Measurements from ENCODE around the gene SLC8A3.
"Not testable (repeated sequence)": the region's sequence is repeated elsewhere in the genome, so short reads cannot be mapped to it uniquely, and the experiment has no call there.

The SLC8A3 gene, protein sequence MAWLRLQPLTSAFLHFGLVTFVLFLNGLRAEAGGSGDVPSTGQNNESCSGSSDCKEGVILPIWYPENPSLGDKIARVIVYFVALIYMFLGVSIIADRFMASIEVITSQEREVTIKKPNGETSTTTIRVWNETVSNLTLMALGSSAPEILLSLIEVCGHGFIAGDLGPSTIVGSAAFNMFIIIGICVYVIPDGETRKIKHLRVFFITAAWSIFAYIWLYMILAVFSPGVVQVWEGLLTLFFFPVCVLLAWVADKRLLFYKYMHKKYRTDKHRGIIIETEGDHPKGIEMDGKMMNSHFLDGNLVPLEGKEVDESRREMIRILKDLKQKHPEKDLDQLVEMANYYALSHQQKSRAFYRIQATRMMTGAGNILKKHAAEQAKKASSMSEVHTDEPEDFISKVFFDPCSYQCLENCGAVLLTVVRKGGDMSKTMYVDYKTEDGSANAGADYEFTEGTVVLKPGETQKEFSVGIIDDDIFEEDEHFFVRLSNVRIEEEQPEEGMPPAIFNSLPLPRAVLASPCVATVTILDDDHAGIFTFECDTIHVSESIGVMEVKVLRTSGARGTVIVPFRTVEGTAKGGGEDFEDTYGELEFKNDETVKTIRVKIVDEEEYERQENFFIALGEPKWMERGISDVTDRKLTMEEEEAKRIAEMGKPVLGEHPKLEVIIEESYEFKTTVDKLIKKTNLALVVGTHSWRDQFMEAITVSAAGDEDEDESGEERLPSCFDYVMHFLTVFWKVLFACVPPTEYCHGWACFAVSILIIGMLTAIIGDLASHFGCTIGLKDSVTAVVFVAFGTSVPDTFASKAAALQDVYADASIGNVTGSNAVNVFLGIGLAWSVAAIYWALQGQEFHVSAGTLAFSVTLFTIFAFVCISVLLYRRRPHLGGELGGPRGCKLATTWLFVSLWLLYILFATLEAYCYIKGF

GRCh38 chr14:70188659-70189455 lies at the start of gene SLC8A3:
SLC8A3 (minus strand) TSS chr14:70188951; CDS start chr14:70168422, 20,529 bp downstream.
- DNase-seq (ENCODE audit: low read depth, low spot score) = peak; percentile 62

DNA sequence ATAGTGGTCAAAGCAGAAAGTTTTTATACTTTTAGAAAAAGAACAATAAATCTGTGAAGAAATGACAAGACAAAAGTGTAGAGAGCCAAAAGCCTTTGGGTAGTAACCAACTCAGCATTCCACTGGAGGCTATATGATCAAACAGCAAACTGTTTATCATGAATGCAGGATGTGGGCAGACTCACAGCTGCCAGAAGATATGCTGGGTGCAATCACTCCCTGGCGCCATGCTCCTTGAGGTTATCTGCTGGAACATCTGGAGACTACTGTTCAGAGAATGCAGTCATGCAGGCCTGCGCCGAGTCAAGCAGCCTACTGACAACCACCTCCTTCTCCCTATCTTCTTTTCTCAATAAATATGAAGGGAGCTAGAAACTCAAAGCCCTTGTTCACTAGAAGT lies 49.0 kb upstream of the SLC8A3 start:
- DNase-seq (ENCODE audit: low read depth, low spot score) = no peak

GRCh38 chr14:70234066-70234950 lies 45.6 kb upstream of the SLC8A3 start:
- DNase-seq (ENCODE audit: low read depth, low spot score) = no peak

GRCh38 chr14:70231756-70232544 lies 43.2 kb upstream of the SLC8A3 start:
- DNase-seq (ENCODE audit: low read depth, low spot score) = not testable (repeated sequence)

DNA sequence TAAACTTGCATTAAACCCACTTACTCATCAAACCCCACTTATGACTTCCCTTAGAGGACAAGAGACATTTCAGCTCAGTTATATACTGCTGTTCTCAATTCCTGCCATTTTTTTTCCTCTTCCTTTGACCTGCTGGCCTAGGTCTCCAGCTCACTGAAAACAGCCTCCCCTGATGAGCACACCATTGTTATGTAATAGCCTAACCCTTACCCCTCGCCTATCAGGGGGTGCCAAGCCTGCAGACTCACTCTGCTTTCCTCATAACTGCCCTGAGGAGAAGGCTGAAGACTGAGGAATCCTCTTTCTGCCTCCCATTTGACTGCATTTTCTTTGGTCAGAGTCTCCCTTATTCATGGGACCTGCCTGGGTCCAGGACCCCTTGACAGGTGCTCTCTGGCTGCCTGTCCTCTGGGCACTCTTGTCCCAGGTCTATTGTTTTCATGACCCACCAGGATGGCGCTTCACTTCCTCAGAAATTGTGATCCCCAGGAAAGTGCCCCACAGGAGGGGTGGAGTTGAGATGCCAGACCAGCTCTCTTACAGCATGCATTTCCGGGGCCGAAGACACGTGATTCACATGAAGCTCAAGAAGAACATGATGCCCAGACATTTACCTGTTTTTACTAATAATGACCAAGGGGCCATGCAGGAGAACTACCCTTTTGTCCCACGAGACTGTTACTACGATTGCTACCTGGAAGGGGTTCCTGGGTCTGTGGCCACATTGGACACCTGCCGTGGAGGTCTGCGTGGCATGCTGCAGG lies 41.3 kb upstream of the SLC8A3 start:
- DNase-seq (ENCODE audit: low read depth, low spot score) = peak; percentile 45

DNA sequence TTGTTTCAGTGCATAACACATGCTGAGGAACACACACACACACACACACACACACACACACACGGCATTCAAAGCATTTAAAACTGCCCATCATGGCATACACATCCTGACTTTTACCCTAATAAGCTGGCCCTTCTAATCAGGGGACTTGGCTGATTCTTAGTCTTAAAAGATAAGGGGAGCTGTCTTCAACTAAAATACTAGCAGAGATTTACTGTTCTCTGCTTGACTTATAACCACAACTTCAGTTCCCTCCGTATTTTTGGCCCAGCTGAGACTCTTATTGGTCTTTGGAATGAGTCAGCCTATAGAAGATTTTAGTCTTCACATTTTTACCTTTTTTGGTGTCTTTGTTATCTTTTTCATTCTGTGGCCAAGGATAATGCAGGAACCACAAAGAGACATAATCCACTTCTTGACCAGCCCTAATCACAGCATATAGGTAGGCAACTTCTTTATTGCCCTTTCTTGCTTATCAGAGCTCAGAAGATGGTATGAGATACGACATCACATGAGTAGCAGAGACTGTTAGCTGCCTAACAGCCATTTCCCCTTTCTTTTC lies 25.1 kb upstream of the SLC8A3 start:
- DNase-seq (ENCODE audit: low read depth, low spot score) = no peak

- DNase-seq (ENCODE audit: low read depth, low spot score) = no peak
These were observed 24.0 kb upstream of the SLC8A3 start for GRCh38 chr14:70212752-70213151.

- no peak for DNase-seq (ENCODE audit: low read depth, low spot score)
These were observed 19.6 kb upstream of the SLC8A3 start for GRCh38 chr14:70208380-70208779.

DNA sequence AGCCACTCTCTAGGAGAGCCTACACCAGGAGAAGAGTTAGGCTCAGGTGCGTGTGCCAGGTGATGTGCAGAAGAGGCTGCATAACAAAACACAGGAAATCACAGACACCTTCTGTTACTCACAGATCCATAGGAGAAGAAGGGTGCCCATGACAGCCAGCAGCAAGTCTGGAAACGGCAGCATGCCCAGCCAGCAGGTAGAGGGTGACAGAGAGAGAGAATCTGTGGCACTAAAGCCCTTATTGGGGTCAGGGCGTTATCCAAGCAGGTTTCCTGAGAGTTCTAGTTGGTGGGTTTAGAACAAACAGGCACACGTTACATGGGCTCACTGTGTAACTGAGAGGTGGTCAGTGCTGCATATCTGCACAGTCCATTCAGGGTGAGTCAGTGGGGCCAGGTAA lies 14.9 kb upstream of the SLC8A3 start:
- DNase-seq (ENCODE audit: low read depth, low spot score) = no peak

DNA sequence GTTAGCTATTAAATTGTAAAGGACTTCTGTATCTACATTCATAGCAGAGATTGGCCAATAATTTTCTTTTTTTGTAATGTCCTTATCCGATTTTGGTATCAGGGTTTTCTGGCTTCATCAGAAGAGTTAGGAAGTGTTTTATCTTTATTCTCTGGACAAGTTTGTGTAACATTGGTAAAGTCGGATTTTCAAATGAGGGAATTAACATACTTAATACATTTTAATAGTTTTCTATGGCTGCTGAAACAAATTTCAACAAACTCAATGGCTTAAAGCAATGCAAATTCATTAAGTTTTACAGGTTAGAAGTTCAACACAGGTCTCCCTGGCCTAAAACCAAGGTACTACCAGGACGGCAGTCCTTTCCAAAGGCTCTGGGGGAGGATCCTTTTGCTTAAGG lies 13.2 kb upstream of the SLC8A3 start:
- DNase-seq (ENCODE audit: low read depth, low spot score) = no peak

GRCh38 chr14:70193396-70193795 lies 4.6 kb upstream of the SLC8A3 start:
- no peak for DNase-seq (ENCODE audit: low read depth, low spot score)

DNA sequence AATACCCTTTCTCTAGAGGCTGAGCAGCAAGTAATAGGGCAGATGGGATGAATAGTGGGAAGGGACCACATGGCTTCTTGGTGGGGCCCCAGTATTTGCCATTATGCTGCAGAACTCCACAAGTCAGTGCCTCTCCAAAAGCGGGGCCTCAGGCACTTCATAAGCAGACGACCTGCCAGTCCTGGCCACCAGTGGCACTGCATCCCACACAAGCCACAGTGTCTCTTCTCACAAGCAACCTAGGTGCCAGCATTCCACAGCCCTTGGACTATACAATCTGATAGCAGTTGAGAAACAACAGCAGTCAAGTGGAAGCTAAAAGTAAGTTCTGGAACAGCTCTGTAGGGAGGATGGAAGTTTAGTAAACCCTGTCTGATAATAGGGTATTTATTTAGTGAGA lies 4.2 kb upstream of the SLC8A3 start:
- no peak for DNase-seq (ENCODE audit: low read depth, low spot score)

DNA sequence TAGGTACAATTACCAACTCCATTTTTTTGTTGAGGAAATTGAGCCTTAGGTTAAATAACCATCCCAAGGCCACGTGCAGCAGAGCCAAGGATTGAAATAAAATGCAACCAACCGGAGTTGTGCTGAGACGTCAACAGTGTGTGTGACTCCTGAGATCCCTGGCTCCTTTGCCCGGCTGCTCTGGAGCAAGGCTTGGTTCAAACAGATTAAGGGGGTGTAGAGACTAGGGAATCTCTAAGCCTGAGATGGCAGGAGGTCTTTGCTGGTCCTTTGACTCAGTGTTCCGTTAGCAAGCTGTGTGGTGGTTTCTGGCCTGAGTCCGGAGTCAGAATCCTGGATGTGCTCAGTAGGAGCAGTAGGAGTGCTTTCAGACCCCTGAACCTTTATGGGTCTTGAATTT lies 1.4 kb upstream of the SLC8A3 start:
- DNase-seq (ENCODE audit: low read depth, low spot score) = no peak

- DNase-seq (ENCODE audit: low read depth, low spot score) = peak; percentile 31
These were observed 816 bp upstream of the SLC8A3 start for GRCh38 chr14:70189456-70190077.

DNA sequence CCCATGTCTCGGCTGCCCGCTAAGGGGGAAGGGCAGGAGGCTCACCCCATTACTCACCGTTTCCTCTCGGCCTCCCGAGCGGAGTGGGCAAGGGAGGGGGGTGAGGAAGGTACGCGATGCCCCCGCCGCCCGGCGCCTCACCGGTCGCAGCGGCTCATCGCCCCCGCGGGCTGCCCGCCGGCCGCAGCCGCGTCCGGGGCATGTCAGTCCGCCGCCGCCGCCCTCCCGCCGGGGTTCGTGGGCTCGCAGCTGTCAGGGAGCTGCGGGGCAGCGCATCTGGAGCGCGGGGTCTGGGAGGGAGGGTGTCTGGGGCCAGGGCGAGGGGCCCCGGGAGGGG lies 461 bp downstream of the SLC8A3 start:
- no peak for DNase-seq (ENCODE audit: low read depth, low spot score)

GRCh38 chr14:70186900-70187451 lies 1.8 kb downstream of the SLC8A3 start:
- no peak for DNase-seq (ENCODE audit: low read depth, low spot score)

- DNase-seq (ENCODE audit: low read depth, low spot score) = no peak
These were observed 4.8 kb downstream of the SLC8A3 start for GRCh38 chr14:70183991-70184390.

DNA sequence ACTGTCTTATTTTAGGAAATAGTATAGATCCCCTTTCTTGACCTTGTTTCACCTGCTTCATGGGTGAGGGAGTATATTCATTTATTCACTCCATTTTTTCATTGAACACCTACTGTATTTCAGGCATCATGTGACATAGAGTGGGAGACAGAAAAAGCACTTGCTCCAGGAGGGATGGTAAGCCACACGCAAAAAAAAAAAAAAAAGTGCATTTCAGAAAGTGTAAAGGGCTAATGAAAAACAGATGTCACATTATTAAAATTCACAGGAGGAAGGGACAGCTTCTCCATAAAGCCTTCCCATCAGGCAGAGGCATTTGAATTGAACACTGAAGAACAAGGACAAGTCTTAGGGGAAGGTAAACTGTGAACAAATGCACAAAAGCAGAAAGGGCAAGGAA lies 7.5 kb downstream of the SLC8A3 start:
- DNase-seq (ENCODE audit: low read depth, low spot score) = no peak
